DND-41 (cell line): ENCODE results near the gene SYT1.
"Not testable (repeated sequence)": the region's sequence is repeated elsewhere in the genome, so short reads cannot be mapped to it uniquely, and the experiment has no call there.

Experiments
- ATAC-seq: fragments of 200-7000 bp; cut with Tn5 transposase; 3 replicates; pipeline ENCODE4 v1.9.1; 2021; ENCODE audit warnings: low read depth; ENCODE audit not compliant: insufficient read depth
- DNase-seq: peaks from one replicate; pipeline ENCODE4 v3.0.0-alpha.2; 2020
- H2AFZ ChIP-seq: 2 replicates; pipeline ENCODE4 v1.6.0; 2012; ENCODE audit warnings: low read depth, low read length
- H3K27ac ChIP-seq: 2 replicates; pipeline ENCODE4 v1.5.1; 2012; ENCODE audit warnings: low read length, inconsistent platforms
- H3K27me3 ChIP-seq: fragments of 200-600 bp; sonication (generic); 2 replicates; pipeline ENCODE4 v1.6.0; 2012; ENCODE audit warnings: low read length, mild to moderate bottlenecking, inconsistent platforms; ENCODE audit not compliant: insufficient read depth, poor library complexity
- H3K36me3 ChIP-seq: 2 replicates; pipeline ENCODE4 v1.5.1; 2012; ENCODE audit warnings: low read length, inconsistent platforms; ENCODE audit not compliant: insufficient read depth
- H3K4me1 ChIP-seq: 2 replicates; pipeline ENCODE4 v1.5.1; 2012; ENCODE audit warnings: mild to moderate bottlenecking, low read length; ENCODE audit not compliant: insufficient read depth
- H3K4me2 ChIP-seq: 2 replicates; pipeline ENCODE4 v1.6.0; 2012; ENCODE audit warnings: mild to moderate bottlenecking, moderate library complexity, low read length, inconsistent platforms; ENCODE audit not compliant: insufficient read depth
- H3K4me3 ChIP-seq, 2 experiments: fragments of 200-600 bp in 1 of 2; shearing (Covaris generic) in 1 of 2; 2 replicates each; pipeline ENCODE4 v1.5.1; 2012 to 2016; ENCODE audit warnings: inconsistent platforms in 2 of 2, low read length in 2 of 2, mild to moderate bottlenecking in 2 of 2, low read depth in 1 of 2, moderate library complexity in 1 of 2
- H3K79me2 ChIP-seq: 2 replicates; pipeline ENCODE4 v1.6.0; 2012; ENCODE audit warnings: low read length, inconsistent platforms; ENCODE audit not compliant: insufficient read depth
- H3K9ac ChIP-seq: 2 replicates; pipeline ENCODE4 v1.6.0; 2012; ENCODE audit warnings: low read depth, mild to moderate bottlenecking, inconsistent platforms, low read length, moderate library complexity
- H3K9me3 ChIP-seq: 2 replicates; pipeline ENCODE4 v1.5.1; 2012; ENCODE audit warnings: low read length, moderate library complexity, mild to moderate bottlenecking, inconsistent platforms; ENCODE audit not compliant: insufficient read depth, severe bottlenecking
- H4K20me1 ChIP-seq: 2 replicates; pipeline ENCODE4 v1.6.0; 2012; ENCODE audit warnings: low read length; ENCODE audit not compliant: insufficient read depth
- CTCF ChIP-seq: IDR thresholded peaks from 2 replicates; pipeline ENCODE4 v1.5.1; 2012; ENCODE audit warnings: borderline replicate concordance, low read length, moderate library complexity, mild to moderate bottlenecking; ENCODE audit not compliant: poor library complexity, severe bottlenecking; ENCODE audit errors: extremely low read depth
- EZH2 ChIP-seq: IDR thresholded peaks from 3 replicates; pipeline ENCODE4 v1.6.1; 2012; ENCODE audit warnings: borderline replicate concordance, low read depth, mild to moderate bottlenecking, moderate library complexity, low read length, inconsistent platforms; ENCODE audit not compliant: severe bottlenecking

SYT1 gene

GRCh38 chr12:79426121-79426520 is 561.5 kb downstream of the SYT1 start:
- no peak overlapping the region for H3K27ac ChIP-seq
- no peak overlapping the region for H2AFZ ChIP-seq
- no peaks in the 10 kb centered on the region for H3K4me1 ChIP-seq
- no peak overlapping the region for H3K4me2 ChIP-seq
- H4K20me1 ChIP-seq = no peaks in the 10 kb centered on the region
- no peaks in the 10 kb centered on the region for H3K36me3 ChIP-seq
- H3K27me3 ChIP-seq = no peaks in the 10 kb centered on the region
- DNase-seq (no peak), ATAC-seq (no peak)
- H3K9me3 ChIP-seq = no peaks in the 10 kb centered on the region
- no peak overlapping the region for H3K9ac ChIP-seq
- TF ChIP-seq CTCF = no peak
- no peak for TF ChIP-seq EZH2
- no peaks in the 10 kb centered on the region for H3K79me2 ChIP-seq
- H3K4me3 ChIP-seq = no peak overlapping the region

- DNase-seq, H3K27ac ChIP-seq, H3K4me2 ChIP-seq, H3K4me3 ChIP-seq, H3K36me3 ChIP-seq, ATAC-seq, H3K4me1 ChIP-seq, H4K20me1 ChIP-seq, H3K27me3 ChIP-seq, H3K9ac ChIP-seq, H2AFZ ChIP-seq, H3K9me3 ChIP-seq, H3K79me2 ChIP-seq: not testable (repeated sequence)
These were observed 562.2 kb downstream of the SYT1 start for GRCh38 chr12:79426744-79427143.

GRCh38 chr12:79433465-79434072 is 569.0 kb downstream of the SYT1 start:
- H3K27me3 ChIP-seq = no peaks in the 10 kb centered on the region
- DNase-seq = no peak
- TF ChIP-seq CTCF (no peak), EZH2 (no peak)
- H3K79me2 ChIP-seq = no peaks in the 10 kb centered on the region
- no peaks in the 10 kb centered on the region for H3K9me3 ChIP-seq
- no peak overlapping the region for H3K9ac ChIP-seq
- H3K4me2 ChIP-seq = no peak overlapping the region
- H2AFZ ChIP-seq = no peak overlapping the region
- ATAC-seq = no peak
- no peaks in the 10 kb centered on the region for H3K36me3 ChIP-seq
- H4K20me1 ChIP-seq = no peaks in the 10 kb centered on the region
- H3K4me3 ChIP-seq = no peak overlapping the region
- H3K4me1 ChIP-seq = no peaks in the 10 kb centered on the region
- no peak overlapping the region for H3K27ac ChIP-seq

GRCh38 chr12:79434561-79434960 is 570.0 kb downstream of the SYT1 start:
- no peaks in the 10 kb centered on the region for H3K9me3 ChIP-seq
- TF ChIP-seq EZH2 (no peak), CTCF (no peak)
- no peak overlapping the region for H3K4me2 ChIP-seq
- no peak overlapping the region for H3K4me3 ChIP-seq
- ATAC-seq (no peak), DNase-seq (no peak)
- no peaks in the 10 kb centered on the region for H3K4me1 ChIP-seq
- no peaks in the 10 kb centered on the region for H3K27me3 ChIP-seq
- no peak overlapping the region for H2AFZ ChIP-seq
- no peaks in the 10 kb centered on the region for H3K79me2 ChIP-seq
- no peak overlapping the region for H3K9ac ChIP-seq
- no peaks in the 10 kb centered on the region for H4K20me1 ChIP-seq
- H3K27ac ChIP-seq = no peak overlapping the region
- no peaks in the 10 kb centered on the region for H3K36me3 ChIP-seq
